GM19023 (cell line): ENCODE measurements around the gene DPT.

Experiments
- ATAC-seq: cut with Tn5 transposase; IDR thresholded peaks from one replicate; pipeline ENCODE4 v1.9.1; 2021; ENCODE audit warnings: mild to moderate bottlenecking, moderate library complexity; ENCODE audit not compliant: unreplicated experiment

The DPT gene

GRCh38 chr1:168736520-168736919 lies 7.5 kb upstream of the DPT start:
- no peak for ATAC-seq

GRCh38 chr1:168735974-168736373 lies 7.0 kb upstream of the DPT start:
- ATAC-seq, result no peak

- no peak for ATAC-seq
Measured at GRCh38 chr1:168734946-168735345, 5.9 kb upstream of the DPT start.

- ATAC-seq, result no peak
Measured at GRCh38 chr1:168734271-168734670, 5.3 kb upstream of the DPT start.

- no peak for ATAC-seq
Measured at GRCh38 chr1:168733241-168733640, 4.2 kb upstream of the DPT start.

GRCh38 chr1:168732736-168733135 lies 3.7 kb upstream of the DPT start:
- no peak for ATAC-seq

GRCh38 chr1:168731244-168731953 lies 2.4 kb upstream of the DPT start:
- ATAC-seq, result no peak

GRCh38 chr1:168729405-168729802 lies 398 bp upstream of the DPT start:
- ATAC-seq, result no peak

GRCh38 chr1:168726719-168727118 lies 2.3 kb downstream of the DPT start:
- no peak for ATAC-seq

- no peak for ATAC-seq
Measured at GRCh38 chr1:168726281-168726680, 2.7 kb downstream of the DPT start.

GRCh38 chr1:168725831-168726230 lies 3.2 kb downstream of the DPT start:
- no peak for ATAC-seq

- ATAC-seq, result no peak
Measured at GRCh38 chr1:168725060-168725459, 3.9 kb downstream of the DPT start.

- ATAC-seq, result no peak
Measured at GRCh38 chr1:168723000-168723399, 6.0 kb downstream of the DPT start.

- no peak for ATAC-seq
Measured at GRCh38 chr1:168720839-168721238, 8.2 kb downstream of the DPT start.

GRCh38 chr1:168719306-168720111 lies 9.5 kb downstream of the DPT start:
- peak; percentile 72 for ATAC-seq

- no peak for ATAC-seq
Measured at GRCh38 chr1:168717906-168718891, 10.8 kb downstream of the DPT start.

- ATAC-seq, result no peak
Measured at GRCh38 chr1:168714012-168714411, 15.0 kb downstream of the DPT start.

- no peak for ATAC-seq
Measured at GRCh38 chr1:168709405-168710363, 19.3 kb downstream of the DPT start.

- ATAC-seq, result no peak
Measured at GRCh38 chr1:168708698-168709404, 20.2 kb downstream of the DPT start.
